GM18508 (cell line): ENCODE results near the gene IL20RA.
"Not testable (repeated sequence)": the region's sequence is repeated elsewhere in the genome, so short reads cannot be mapped to it uniquely, and the experiment has no call there.

Source experiments
- ATAC-seq: cut with Tn5 transposase; IDR thresholded peaks from one replicate; pipeline ENCODE4 v1.9.1; 2021; ENCODE audit warnings: moderate number of reproducible peaks; ENCODE audit not compliant: insufficient read depth, unreplicated experiment

The IL20RA gene

DNA sequence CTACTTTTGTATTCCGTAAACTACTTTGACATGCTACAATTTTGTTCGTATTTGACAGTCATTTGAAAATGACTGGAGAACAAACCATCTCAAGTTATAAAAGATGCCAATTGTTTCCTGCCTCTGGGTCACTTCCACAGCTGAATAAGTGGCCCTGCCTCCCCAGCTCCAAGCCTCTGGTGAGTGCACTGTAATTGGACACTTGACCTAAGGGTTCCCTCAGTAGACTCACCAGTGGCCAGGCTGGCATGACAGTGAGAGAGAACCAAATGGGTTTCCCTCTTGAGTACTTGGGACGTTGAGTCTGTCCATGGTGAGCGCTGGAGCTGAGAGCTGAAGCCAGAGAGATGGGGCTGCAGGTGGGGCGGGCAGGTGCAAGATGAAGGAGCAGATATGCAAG is 65.6 kb downstream of the IL20RA start:
- ATAC-seq: no peak

DNA sequence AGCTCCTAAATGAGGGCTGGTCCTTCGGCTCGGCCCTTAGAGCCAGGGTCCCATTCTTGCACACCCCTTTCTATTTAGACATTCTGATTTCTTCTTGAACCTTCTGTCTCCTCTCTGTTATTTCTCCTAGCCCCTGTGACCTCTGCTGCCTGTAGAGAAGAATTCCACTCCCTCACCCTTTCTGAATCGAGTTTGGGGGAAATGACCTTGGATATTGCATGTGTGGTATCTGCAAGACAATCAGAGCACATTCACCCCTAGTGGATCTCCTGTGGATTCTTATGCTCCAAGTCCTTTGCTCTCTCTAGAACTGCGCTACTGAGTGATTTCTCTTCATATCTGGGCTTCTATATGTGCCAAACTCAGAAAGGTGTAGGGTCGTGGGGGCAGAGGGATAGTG is 67.7 kb downstream of the IL20RA start:
- no peak for ATAC-seq

DNA sequence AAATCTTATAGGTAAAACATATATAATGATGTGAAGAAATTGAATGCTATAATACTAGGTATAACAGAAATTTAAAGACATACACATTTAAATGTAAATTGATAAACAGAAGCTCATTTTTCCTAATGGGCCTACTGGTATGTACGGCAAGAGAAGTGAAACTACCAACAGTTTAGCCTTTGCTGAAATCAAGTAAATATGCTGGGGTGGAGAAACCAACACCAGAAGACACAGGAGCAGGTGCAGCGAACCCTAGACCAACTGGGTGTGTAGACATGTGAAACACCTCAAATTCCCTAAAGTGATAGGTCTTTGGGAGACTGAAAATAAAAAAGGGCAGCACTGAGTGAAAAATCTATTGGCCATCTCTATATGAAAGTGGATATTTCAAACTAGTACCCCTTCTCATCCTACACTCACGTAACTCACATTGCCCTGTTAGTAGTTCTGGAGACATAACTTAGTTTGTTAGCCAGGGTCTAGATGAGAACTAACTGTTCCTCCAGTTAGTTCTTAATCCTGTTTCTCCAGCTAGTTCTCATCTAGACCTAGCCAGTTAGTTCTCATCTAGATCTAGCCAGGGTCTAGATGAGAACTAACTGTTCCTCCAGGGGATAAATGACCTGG is 69.6 kb downstream of the IL20RA start:
- no peak for ATAC-seq

DNA sequence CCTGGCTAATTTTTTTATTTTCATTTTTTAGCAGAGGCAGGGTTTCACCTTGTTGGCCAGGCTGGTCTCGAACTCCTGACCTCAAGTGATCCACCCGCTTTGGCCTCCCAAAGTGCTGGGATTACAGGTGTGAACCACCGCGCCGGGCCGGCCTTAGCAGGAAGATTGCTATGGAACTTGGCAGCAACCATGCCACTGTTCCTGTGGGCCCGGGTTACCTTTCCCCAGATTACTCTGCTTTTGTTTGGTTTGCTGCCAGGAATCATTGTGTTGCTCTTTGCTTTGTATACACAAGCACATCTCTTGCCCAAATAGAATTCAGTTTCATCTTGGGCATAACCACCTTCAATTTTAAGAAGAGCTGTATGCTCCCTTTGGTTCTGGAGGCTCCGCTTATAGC is 71.0 kb downstream of the IL20RA start:
- not testable (repeated sequence) for ATAC-seq

DNA sequence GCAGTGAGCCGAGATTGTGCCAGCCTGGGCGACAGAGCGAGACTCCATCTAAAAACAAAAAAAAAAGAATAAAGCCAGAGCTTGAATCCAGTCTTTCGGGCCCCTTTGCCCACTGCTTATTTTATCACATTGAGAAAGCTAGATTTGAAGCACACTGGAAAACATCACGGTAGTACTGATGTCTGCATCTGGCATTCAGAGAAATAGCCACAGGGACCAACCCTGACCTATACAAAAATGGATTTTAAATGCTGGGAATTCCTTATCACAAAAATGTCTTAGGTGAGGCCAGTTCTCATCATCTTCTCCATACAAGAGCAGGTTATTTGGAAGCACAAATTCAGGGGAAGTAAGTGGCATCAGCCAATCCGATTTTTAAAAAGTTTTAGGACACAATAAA is 73.2 kb downstream of the IL20RA start:
- ATAC-seq: no peak

DNA sequence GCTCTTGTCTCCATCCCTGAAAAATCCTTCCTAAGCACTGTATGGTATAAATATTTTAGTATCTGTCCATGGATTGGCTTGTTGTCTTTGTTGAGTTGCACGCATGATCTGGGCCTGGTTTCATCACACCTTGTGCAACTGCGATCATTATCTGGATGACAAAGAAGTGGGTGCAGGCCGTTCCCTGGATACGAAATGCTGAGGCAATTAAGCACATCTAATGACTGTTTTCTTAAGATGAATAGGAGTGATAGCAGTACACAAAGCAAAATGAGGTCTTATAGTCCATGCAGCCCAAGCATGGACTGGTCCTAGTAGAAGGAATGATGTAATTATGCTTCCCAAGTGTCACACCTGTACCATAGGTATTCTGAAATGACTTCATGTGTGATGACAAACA is 74.8 kb downstream of the IL20RA start:
- no peak for ATAC-seq

DNA sequence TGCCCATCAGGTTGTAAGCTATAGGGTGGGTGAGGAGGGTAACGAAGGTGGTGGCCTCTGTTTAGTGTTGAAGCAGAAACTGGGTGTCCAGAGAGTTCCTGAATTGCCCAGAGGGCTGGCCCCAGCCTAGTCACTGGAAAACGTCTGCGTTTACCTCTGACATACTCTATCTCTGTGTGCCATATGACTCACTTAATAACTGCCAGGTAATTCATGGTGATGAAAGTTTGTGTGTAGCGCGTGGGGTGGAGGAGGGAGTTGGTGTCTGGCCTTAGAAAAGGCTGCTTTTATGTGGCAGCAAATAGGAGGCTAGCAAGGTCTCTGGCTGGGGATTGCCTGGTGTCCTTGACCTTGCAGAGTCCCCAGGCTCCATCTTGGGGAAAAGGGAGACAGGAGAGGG is 75.3 kb downstream of the IL20RA start:
- no peak for ATAC-seq

DNA sequence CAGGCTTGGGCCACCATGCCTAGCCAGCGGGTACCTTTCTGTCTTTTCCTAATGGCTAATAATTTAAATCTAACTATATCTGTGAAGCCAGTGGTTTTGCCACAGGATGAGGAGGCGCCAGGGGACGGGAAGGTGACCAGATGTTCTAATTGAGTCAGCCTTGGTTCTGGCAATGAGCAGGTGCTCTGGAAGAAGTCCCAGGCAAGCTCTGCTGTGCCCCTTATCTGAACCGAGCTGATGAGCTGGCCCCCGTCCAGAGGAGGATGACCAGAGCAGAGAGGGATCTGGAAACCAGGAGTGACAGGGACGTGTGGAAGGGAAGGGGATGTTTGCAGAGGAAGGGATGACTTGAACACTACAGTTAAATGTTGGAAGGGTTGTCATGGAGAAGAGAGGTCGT is 75.9 kb downstream of the IL20RA start:
- ATAC-seq: no peak

DNA sequence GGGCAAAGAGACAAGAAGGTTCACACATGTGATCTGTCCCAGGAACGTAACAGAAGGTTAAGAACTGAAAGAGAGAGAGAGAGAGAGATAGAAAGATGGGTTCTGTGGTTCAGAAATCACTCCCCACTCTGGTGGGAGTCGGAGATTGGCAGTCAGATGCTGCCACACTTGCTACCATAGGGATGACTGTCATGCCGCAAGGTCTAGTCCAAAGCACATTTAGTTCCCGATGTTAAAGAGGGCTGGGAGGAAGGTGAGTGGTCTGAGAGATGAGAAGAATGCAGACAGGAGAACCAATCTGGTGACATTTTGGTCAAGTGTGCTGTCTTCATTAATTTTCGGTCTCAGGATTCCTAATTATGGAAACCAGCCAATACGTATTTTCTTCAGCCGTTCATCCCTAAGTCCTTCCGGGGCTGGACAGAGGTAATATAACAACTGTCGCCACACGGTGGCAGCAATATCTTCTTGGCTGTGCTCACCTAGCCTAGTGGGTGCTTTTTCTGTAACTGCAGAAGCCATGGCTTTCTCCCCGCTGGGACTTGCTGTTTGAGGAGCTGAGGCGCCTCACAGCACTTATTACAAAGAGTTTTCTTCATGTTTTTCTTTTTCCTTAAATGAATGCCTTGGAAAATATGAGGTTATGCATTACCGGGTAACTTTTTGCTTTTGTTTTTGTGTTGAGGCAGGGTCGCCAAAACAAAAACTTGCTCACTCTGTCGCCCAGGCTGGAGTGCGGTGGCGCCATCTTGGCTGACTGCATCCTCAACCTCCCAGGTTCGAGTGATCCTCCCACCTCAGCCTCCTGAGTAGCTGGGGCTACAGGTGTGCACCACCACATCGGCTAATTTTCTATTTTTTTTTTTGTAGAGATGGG is 76.7 kb downstream of the IL20RA start:
- no peak for ATAC-seq

DNA sequence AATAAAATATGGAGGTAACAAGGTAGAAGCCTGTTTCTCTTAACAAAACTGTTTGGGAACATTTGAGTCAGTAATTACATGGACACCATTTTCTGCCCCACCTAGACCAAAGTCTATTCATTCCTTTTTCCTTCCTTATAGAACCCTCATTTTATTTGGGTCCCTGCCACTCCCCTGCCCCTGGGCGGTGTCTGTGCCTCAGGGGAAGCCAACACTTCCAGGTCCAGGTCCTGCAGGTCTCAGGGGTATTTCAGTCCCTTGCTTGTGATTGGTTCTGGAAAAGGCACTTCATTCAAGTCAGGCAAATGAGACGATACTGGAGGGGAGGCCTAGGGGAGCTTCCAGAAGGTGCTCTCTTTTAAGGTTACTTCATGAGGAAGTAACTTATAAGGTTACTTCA is 80.4 kb downstream of the IL20RA start:
- no peak for ATAC-seq

DNA sequence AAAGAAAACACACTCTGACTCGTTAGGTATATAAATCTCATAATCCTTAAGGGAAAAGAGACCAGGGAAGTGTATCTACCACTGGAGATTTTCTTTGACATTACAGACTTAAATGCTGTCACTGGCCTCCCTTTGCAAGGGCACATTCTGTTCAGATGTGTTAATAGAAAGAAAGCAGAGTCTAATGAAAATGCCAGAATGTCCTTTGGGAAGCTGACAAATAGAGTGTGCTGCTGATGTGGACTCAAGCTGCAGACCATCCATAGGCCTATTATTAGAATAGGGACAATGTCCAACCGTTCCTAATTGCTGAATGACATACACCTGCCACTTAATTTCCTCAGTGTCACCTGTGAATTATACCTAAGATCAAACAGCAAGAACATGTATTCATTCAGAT is 81.5 kb downstream of the IL20RA start:
- no peak for ATAC-seq

DNA sequence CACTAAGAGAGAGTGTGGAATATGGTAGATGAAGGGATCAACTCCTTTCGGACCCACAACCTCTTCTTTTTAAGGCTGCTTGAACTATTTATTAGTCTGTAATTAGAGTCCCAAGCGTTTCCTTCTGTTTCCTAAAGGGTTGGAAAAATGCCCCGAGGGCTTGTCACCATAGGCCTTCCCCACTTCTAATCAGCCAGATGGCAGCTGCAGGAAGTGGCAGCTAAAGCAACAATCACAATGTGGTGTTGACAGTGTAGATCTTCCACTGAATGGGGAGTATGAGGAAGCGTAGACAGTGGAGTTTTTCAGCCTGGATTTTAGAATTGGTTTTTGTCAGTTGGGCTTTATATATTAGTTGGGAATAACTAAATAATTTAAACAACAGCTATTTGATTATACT is 82.1 kb downstream of the IL20RA start:
- ATAC-seq: no peak

DNA sequence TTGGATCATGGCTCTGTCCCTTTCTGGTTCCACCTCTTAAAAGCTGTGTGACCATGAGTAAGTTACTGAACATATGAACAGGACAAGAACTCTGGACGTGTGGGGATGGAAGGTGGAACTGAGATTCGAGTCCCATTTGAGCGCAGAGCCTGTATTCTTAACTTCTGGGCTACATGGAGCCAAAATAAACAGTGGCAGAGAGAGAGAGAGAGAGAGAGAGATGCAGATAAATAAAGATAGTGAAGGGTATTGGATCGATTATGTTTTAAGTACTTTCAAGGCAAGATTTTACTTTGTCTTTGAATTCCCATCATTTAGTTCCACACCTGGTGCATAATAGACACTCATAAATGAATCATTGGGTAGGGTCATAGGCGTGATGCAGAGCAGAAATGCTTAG is 82.9 kb downstream of the IL20RA start:
- ATAC-seq: no peak

DNA sequence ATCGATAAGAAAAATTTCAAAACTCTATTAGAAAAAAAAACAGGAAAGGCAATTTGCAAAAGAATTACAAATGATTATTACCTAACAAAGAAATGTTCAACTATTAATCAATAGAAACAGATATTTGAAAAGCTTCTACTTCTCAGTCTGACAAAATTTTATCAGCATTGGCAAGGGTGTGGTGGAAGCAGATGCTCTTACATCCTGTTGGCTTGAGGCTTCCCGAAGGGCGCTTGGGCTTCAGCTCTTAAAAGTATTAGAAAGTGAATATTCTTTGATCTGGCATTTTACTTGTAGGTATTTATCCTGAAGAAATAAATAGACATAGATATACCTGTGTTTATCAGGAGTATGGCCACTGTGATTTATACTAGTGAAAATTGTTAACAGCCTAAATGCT is 84.0 kb downstream of the IL20RA start:
- ATAC-seq: no peak

DNA sequence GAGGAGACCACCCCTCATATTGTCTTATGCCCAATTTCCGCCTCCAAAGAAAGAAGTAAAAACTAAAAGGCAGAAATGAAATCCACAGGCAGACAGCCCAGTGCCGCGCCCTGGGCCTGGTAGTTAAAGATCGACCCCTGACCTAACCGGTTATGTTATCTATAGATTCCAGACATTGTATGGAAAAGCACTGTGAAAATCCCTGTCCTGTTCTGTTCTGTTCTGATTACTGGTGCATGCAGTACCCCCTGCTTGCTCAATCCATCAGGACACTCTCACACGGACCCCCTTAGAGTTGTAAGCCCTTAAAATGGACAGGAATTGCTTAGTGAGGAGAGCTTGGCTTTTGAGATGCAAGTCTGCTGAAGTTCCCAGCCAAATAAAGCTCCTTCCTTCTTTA is 84.8 kb downstream of the IL20RA start:
- ATAC-seq: not testable (repeated sequence)

DNA sequence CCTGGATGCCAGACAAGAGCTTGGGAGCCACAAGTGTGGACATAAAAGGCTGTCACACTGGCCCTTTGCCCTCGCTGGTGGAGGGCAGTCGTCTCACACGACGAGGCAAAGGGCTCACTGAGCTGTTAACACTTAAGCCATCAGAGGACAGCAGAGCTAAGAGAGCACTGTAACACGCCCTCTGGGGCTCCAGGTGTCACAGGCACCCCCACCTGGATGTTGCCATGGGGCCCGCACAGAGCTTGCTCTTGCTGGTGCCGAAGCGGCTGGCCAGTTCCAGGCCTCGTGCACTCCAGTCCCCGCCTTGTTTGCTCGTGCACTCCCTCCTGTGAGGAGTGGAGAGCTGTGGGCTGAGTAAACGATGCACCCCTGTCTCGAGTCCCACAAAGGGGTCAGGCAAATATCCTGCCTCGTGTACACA is 85.3 kb downstream of the IL20RA start:
- ATAC-seq: no peak

DNA sequence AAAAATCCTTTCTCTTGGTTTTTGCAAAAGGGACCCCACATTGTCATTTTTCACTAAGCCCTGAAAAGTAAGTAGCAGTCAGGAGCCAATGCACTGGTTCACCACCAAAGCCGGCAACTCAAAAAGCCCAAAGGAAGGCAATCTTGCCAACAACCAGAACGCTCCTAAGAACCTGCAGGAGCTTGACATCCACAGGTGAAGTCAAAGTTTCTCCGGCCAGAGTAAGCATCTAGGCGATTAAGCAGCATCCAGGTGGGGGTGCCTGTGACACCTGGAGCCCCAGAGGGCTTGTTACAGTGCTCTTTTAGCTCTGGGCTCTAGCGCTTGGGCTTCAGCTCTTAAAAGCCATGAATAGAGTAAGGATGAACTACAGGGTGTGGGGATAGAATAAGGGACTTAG is 86.6 kb downstream of the IL20RA start:
- no peak for ATAC-seq

DNA sequence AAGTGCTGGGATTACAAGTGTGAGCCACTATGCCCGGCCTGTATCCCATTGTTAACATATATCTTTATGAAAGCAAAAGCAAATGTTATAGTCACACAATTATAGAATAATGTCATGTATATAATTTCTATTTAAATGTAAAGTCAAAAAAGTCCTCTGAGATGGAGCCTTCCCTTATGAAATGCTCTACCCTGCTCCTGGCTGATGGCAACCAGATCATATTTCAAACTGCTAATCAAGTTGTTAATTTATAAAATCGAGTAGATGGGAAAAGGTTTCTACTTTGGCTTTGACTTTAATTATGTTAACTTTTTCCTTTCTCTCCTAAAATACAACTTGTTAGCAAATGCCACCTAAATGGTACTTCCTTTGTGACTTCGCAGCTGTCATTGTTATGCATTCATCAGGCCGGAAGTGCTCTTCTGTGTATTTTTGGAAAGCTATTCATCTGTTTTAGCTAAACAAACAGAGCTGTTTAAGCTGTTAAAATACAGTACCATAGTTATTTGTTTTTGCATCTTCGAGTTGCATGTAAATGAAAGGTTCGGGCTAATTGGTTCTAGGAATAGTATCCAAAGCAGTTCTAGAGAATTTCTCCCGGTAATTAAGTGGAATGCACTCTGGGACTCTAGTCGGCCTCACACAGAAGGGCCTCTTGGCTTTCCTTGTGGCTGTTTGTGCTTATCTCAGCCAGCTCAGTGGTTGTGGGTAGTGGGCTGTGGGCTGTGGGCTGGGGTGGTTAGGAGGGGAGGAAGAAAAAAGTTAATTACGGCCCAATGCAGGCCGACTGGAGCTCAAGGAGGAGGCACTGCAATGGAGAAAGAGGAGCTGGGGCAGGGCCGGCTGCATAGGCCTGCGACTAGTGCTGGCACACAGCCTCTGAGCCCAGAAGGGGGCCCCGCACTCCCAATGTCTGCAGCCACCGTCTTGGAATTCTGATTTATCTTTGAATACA is 87.9 kb downstream of the IL20RA start:
- no peak for ATAC-seq

DNA sequence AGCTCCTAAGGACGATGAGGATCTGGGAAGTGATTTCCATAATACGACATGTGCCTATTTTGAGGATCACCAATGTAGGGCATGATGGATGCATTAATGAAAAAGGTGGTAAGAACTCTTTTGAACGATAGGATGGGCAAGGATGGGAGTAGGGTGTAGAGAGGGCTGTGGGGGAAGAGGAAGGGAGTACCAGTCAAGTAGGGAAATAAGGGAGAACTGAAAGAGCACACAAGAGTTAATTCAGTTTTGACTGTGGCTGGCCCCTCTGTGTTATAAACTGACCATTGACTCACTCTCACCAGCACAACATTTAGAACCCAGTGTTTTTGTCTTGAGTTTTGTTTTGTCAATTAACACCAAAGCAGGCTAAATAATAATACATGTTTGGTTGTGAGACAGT is 89.6 kb downstream of the IL20RA start:
- no peak for ATAC-seq

DNA sequence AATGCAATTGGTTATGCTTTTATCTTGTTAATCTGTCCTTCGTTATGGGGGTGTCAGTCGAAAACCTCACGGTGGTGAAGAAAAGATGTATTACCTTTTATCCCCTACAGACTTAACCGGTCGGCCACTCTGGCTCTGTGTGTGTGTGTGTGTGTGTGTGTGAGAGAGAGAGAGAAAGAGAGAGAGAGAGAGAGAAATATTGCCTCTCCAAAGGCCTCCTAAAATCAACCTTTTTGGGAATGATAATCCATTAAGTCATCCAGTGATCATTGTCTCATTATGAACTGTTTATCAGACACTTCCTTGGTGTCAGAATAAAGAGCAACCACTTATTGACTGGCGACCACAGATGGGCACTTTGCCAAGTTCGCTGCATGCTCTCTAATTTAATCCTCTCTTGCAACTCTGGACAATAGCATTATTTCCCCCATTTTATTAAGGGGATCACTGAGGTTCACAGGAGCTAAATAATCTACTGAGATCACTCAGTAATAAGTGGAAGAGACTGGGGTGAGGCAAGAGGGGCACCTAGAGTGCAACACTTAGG is 92.0 kb downstream of the IL20RA start:
- no peak for ATAC-seq
